ENCODE results near the gene CNKSR2.

Gene CNKSR2

DNA sequence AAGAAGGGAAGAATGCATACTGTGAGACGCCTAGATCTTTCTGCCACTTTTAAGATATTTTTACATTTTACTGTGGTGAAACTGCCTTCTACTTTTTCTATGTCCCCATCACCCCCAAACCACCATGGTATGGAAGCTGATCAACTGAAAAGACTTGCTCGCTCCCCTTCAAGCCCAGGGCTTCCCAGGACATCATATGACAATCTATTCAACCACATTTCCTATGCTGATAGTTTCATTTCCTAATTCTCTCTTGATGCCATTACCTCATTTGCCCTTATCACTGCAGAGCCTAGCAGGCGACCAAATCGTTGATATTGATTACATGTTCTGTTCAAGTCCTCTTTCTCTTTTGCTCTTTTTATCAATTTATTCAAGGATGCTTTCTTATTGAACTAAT is 324.1 kb downstream of the CNKSR2 start:
- no peak overlapping the region for H3K4me3 ChIP-seq (ENCODE audit: low read depth, low read length)

GRCh38 chrX:21699136-21699535 is 324.9 kb downstream of the CNKSR2 start:
- H3K4me3 ChIP-seq (ENCODE audit: low read depth, low read length) = no peak overlapping the region
- TF ChIP-seq, protein P1, sequence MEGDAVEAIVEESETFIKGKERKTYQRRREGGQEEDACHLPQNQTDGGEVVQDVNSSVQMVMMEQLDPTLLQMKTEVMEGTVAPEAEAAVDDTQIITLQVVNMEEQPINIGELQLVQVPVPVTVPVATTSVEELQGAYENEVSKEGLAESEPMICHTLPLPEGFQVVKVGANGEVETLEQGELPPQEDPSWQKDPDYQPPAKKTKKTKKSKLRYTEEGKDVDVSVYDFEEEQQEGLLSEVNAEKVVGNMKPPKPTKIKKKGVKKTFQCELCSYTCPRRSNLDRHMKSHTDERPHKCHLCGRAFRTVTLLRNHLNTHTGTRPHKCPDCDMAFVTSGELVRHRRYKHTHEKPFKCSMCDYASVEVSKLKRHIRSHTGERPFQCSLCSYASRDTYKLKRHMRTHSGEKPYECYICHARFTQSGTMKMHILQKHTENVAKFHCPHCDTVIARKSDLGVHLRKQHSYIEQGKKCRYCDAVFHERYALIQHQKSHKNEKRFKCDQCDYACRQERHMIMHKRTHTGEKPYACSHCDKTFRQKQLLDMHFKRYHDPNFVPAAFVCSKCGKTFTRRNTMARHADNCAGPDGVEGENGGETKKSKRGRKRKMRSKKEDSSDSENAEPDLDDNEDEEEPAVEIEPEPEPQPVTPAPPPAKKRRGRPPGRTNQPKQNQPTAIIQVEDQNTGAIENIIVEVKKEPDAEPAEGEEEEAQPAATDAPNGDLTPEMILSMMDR (IDR thresholded peaks at IDR 0.05; ENCODE audit: low read depth, low read length) = no peak

More for the DNA sequence above, 324.1 kb downstream of the CNKSR2 start:
- TF ChIP-seq, protein P1 (IDR thresholded peaks at IDR 0.05; ENCODE audit: low read depth, low read length) = no peak

- TF ChIP-seq, protein P1 (IDR thresholded peaks at IDR 0.05; ENCODE audit: low read depth, low read length) = no peak
- H3K4me3 ChIP-seq (ENCODE audit: low read depth, low read length) = no peak overlapping the region
These were observed 326.1 kb downstream of the CNKSR2 start for GRCh38 chrX:21700275-21700674.

GRCh38 chrX:21700967-21701366 is 326.7 kb downstream of the CNKSR2 start:
- no peak overlapping the region for H3K4me3 ChIP-seq (ENCODE audit: low read depth, low read length)
- TF ChIP-seq, protein P1 (IDR thresholded peaks at IDR 0.05; ENCODE audit: low read depth, low read length) = no peak

DNA sequence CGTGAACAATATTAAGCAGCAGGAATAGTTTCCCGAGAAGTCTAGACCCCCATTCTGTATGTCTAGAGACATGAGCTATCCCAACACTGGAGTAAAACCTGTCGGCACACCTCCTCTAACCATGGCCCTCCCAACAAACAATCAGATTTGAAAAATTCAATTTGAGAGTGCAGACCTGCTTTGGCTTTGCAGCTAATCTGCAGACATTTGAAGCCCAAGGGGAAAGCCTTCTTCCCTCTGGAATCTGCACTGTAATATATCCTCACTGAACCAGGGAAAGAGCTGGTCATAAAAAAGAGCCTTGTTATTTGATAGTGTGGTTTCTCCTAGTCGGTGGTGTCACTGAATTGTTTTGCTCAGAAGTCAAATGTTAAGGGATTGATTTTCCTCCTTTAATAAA is 328.5 kb downstream of the CNKSR2 start:
- TF ChIP-seq, protein P1 (IDR thresholded peaks at IDR 0.05; ENCODE audit: low read depth, low read length) = no peak
- no peak overlapping the region for H3K4me3 ChIP-seq (ENCODE audit: low read depth, low read length)
